Kidney (tissue), 14 donors: ENCODE results near the gene FNBP1. TPM values are rescaled to one million over a fixed set of nuclear protein-coding genes. Genes with fewer than 3 reads are reported as not detected.
"Not testable (repeated sequence)": the region's sequence is repeated elsewhere in the genome, so short reads cannot be mapped to it uniquely, and the experiment has no call there.

Source experiments
- DNase-seq, 5 donors: peaks; one replicate each; pipeline ENCODE4 v3.0.0-alpha.2; 2013 to 2020
- FAIRE-seq: peaks from 2 replicates; lab custom pipeline; 2012; peaks lifted over from hg19 to GRCh38; lab: Jason Lieb, UNC
- H3K27ac ChIP-seq, 2 donors: one replicate each; pipeline ENCODE4 v1.7.0; 2013; ENCODE audit warnings: low read depth in 2 of 2, low read length in 2 of 2, inconsistent platforms in 1 of 2
- H3K27me3 ChIP-seq: one replicate; pipeline ENCODE4 v1.7.1; 2013; ENCODE audit warnings: low read length, inconsistent platforms; ENCODE audit not compliant: control insufficient read depth, insufficient read depth
- H3K36me3 ChIP-seq, 3 donors: one replicate each; pipeline versions ENCODE4 v1.7.0 to v1.7.1; 2013; ENCODE audit warnings: low read length in 3 of 3, control low read depth in 1 of 3, inconsistent platforms in 1 of 3; ENCODE audit not compliant: insufficient read depth in 3 of 3, control insufficient read depth in 2 of 3
- H3K4me1 ChIP-seq, 3 donors: one replicate each; pipeline versions ENCODE4 v1.7.0 to v1.7.1; 2013; ENCODE audit warnings: low read length in 3 of 3, inconsistent platforms in 1 of 3, low read depth in 1 of 3; ENCODE audit not compliant: control insufficient read depth in 2 of 3, insufficient read depth in 2 of 3
- H3K4me3 ChIP-seq, 3 donors: one replicate each; pipeline versions ENCODE4 v1.7.0 to v1.8.1; 2013; ENCODE audit warnings: low read length in 3 of 3, control low read depth in 1 of 3, inconsistent platforms in 1 of 3
- H3K9ac ChIP-seq, 3 donors: one replicate each; pipeline versions ENCODE4 v1.7.0 to v1.7.1; 2013; ENCODE audit warnings: low read length in 3 of 3, control low read depth in 1 of 3, inconsistent platforms in 1 of 3
- H3K9me3 ChIP-seq, 3 donors: one replicate each; pipeline versions ENCODE4 v1.7.0 to v1.7.1; 2013; ENCODE audit warnings: low read length in 3 of 3, control low read depth in 1 of 3, inconsistent platforms in 1 of 3; ENCODE audit not compliant: control insufficient read depth in 2 of 3, insufficient read depth in 1 of 3
- intact Hi-C: fragments of 100-400 bp; cut with DNase I; formaldehyde crosslinking; loops from one replicate; pipeline ENCODE4 v1.11.1; 2022
- polyA plus RNA-seq: library from polyadenylated mRNA; stranded (reverse); fragments of 350-450 nt; fragmentation: Illumina TruSeq; extraction: RNeasy Lipid Tissue Mini Kit (QIAGEN cat#74804); gene quantifications from one replicate; pipeline ENCODE4 v1.2.3, GENCODE V29; 2014; ENCODE audit warnings: low read depth, low replicate concordance; ENCODE audit not compliant: insufficient read depth
- total RNA-seq: library from RNA; stranded (reverse); fragmentation: NEBNext Ultra II Directional; extraction: Animal tissue kit (Norgen Biotek cat#: 25700); gene quantifications from one replicate; pipeline ENCODE4 v1.2.1, GENCODE V29; 2021
- TF ChIP-seq, protein P1 (sequence below): IDR thresholded peaks from 3 replicates; pipeline ENCODE4 v1.5.1; 2012; ENCODE audit warnings: mild to moderate bottlenecking, moderate library complexity, borderline replicate concordance; ENCODE audit not compliant: insufficient read depth; ENCODE audit errors: extremely low read depth
- donor health status: control.
- donor health status: control.
- donor health status: control.
- donor health status: control.
- donor health status: control.
- donor health status: DM: yes; HTN: yes; CAD: no.
- donor health status: Normal renal cell carcinoma (clear cell type).

The FNBP1 gene
- total and polyA plus RNA-seq, 2 donors from 2014 or later = 9.7 to 51.7 TPM

DNA sequence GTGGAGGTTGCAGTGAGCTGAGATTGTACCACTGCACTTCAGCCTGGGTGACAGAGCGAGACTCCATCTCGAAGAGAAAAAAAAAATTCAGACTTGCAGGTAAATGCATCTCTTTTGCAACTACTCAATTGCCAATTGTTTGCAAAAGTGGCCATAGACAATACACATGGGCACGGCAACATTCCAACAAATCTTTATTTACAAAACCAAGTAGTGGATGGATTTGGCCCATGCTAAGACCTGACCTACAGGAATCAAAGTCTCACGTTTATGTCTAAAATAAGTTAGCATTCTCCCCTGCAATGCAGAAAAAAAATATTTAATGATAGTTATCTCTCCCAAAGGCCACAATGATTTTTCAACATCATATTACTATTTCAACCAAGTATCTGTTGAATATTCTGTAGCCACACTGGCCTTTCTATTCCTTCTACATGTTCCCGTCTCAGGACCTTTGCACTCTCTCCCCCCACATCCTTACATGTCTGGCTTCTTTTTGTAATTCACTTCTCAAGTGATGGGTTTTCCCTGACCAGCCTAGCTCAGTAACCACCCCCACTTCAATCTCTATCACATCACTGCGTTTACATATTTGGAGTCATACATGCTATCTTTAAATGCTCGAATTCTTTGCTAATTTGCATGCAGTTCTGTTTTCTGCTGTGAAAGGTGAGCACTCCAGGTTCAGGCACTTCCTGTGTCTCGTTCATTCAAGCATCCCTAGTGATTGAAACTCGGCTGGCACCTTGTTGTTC lies 54.2 kb downstream of the FNBP1 start:
- TF ChIP-seq, protein P1, sequence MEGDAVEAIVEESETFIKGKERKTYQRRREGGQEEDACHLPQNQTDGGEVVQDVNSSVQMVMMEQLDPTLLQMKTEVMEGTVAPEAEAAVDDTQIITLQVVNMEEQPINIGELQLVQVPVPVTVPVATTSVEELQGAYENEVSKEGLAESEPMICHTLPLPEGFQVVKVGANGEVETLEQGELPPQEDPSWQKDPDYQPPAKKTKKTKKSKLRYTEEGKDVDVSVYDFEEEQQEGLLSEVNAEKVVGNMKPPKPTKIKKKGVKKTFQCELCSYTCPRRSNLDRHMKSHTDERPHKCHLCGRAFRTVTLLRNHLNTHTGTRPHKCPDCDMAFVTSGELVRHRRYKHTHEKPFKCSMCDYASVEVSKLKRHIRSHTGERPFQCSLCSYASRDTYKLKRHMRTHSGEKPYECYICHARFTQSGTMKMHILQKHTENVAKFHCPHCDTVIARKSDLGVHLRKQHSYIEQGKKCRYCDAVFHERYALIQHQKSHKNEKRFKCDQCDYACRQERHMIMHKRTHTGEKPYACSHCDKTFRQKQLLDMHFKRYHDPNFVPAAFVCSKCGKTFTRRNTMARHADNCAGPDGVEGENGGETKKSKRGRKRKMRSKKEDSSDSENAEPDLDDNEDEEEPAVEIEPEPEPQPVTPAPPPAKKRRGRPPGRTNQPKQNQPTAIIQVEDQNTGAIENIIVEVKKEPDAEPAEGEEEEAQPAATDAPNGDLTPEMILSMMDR = no peak
- Histone ChIP-seq H3K27ac (no peak overlapping the region), H3K9ac (no peak overlapping the region), H3K4me1 (peaks cover 0 to 2% (median 0%) of the 10 kb centered on the region in 3 donors), H3K27me3 (no peaks in the 10 kb centered on the region), H3K9me3 (no peaks in the 10 kb centered on the region), H3K36me3 (peaks cover 0 to 2% (median 0%) of the 10 kb centered on the region in 3 donors), H3K4me3 (no peak overlapping the region)
- DNase-seq (no peak), FAIRE-seq (no peak)
- intact Hi-C loops = no loop called here

DNA sequence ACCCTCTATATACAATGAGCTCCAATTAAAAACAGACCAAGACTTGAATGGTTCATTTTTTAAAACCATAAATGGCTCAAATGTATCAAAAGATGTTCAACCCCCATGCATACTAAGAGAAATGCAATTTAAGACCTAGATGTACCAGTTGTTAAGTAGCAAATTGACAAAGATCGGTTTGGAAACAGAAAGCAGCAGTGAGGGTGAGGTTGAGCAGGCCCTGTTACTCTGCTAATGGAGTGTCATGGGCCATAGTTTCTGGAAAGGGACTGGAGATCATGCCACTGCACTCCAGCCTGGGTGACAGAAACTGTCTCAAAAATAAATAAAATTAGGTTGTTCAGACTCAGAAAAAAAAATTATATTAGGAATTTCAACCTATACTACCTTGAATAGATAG lies 55.0 kb downstream of the FNBP1 start:
- DNase-seq = no peak
- TF ChIP-seq, protein P1 = no peak
- H3K27ac ChIP-seq = no peak overlapping the region
- H3K36me3 ChIP-seq = peaks cover 0 to 2% (median 0%) of the 10 kb centered on the region in 3 donors
- intact Hi-C loops = no loop called here
- H3K4me1 ChIP-seq = peaks cover 0 to 2% (median 0%) of the 10 kb centered on the region in 3 donors
- H3K9ac ChIP-seq = no peak overlapping the region
- no peak overlapping the region for H3K4me3 ChIP-seq
- H3K9me3 ChIP-seq = no peaks in the 10 kb centered on the region
- no peaks in the 10 kb centered on the region for H3K27me3 ChIP-seq
- FAIRE-seq = no peak

DNA sequence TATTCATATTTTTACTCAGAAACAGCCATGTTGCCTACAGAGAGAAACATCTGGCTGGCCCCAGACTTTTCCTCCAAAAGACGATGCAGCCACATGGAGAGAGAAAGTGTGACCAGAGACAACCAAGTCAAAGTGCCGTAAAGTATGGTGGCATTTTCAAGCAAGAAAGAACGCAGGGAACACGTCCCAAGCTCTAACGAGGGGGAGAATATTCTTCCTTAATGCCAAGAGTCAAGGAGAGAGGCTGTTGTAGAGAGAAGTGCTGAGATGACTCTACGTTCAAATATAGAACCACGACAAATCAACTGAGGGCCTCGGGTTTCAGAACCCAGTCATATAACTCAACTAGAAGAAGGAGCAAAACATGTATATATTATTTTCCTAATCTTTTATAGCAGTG lies 55.9 kb downstream of the FNBP1 start:
- Histone ChIP-seq H3K27me3 (no peaks in the 10 kb centered on the region), H3K4me1 (peaks cover 0 to 2% (median 0%) of the 10 kb centered on the region in 3 donors), H3K36me3 (peaks cover 0 to 2% (median 0%) of the 10 kb centered on the region in 3 donors), H3K27ac (no peak overlapping the region), H3K4me3 (no peak overlapping the region), H3K9ac (no peak overlapping the region), H3K9me3 (no peaks in the 10 kb centered on the region)
- TF ChIP-seq, protein P1 = no peak
- DNase-seq (no peak), FAIRE-seq (no peak)
- intact Hi-C loops = no loop called here

DNA sequence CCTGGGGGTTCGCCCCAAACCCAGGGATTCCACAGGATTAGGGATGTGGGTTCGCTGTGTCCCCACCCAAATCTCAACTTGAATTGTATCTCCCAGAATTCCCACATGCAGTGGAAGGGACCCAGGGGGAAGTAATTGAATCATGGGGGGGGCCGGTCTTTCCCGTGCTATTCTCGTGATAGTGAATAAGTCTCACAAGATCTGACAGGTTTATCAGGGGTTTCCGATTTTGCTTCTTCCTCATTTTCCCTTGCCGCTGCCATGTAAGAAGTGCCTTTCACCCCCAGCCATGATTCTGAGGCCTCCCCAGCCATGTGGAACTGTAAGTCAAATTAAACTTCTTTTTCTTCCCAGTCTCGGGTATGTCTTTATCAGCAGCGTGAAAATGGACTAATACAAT lies 58.4 kb downstream of the FNBP1 start:
- H3K27me3 ChIP-seq, FAIRE-seq, intact Hi-C loops, DNase-seq, H3K27ac ChIP-seq, H3K9me3 ChIP-seq, H3K4me1 ChIP-seq, H3K4me3 ChIP-seq, H3K36me3 ChIP-seq, H3K9ac ChIP-seq: not testable (repeated sequence)
